Lung (tissue), 12 donors: Measurements from ENCODE around the gene NR0B2. TPM values are rescaled to one million over a fixed set of nuclear protein-coding genes. Genes with fewer than 3 reads are reported as not detected.
A peak's percentile ranks its signal among the peaks of the same experiment; 100 is the strongest.

Experiments used
- ATAC-seq: fragments of 200-7000 bp; cut with Tn5 transposase; one replicate; pipeline ENCODE4 v1.9.1; 2020; ENCODE audit warnings: moderate number of reproducible peaks; ENCODE audit not compliant: insufficient read depth, low FRiP score
- DNase-seq, 3 donors: peaks; one replicate each; pipeline ENCODE4 v3.0.0-alpha.2; 2013 to 2017
- H3K27ac ChIP-seq, 2 donors: one replicate each; pipeline ENCODE4 v1.5.1; 2013; ENCODE audit warnings: mild to moderate bottlenecking in 2 of 2, moderate library complexity in 2 of 2, control low read depth in 1 of 2, inconsistent platforms in 1 of 2, low read depth in 1 of 2, low read length in 1 of 2
- H3K27me3 ChIP-seq, 3 donors: one replicate each; pipeline ENCODE4 v1.5.1; 2013; ENCODE audit warnings: low read length in 2 of 3; ENCODE audit not compliant: control insufficient read depth in 3 of 3, insufficient read depth in 3 of 3
- H3K36me3 ChIP-seq, 4 donors: one replicate each; pipeline ENCODE4 v1.5.1; 2013; ENCODE audit warnings: low read length in 4 of 4, mild to moderate bottlenecking in 1 of 4, moderate library complexity in 1 of 4; ENCODE audit not compliant: control insufficient read depth in 4 of 4, insufficient read depth in 4 of 4
- H3K4me1 ChIP-seq, 5 donors: one replicate each; pipeline ENCODE4 v1.5.1; 2013; ENCODE audit warnings: low read length in 5 of 5, mild to moderate bottlenecking in 2 of 5, moderate library complexity in 1 of 5; ENCODE audit not compliant: control insufficient read depth in 5 of 5, insufficient read depth in 5 of 5
- H3K4me3 ChIP-seq: one replicate; pipeline ENCODE4 v1.5.1; 2013; ENCODE audit warnings: mild to moderate bottlenecking, control low read depth, moderate library complexity
- H3K9ac ChIP-seq, 2 donors: one replicate each; pipeline ENCODE4 v1.5.1; 2013; ENCODE audit warnings: low read length in 2 of 2, control low read depth in 1 of 2; ENCODE audit not compliant: insufficient read depth in 1 of 2
- H3K9me3 ChIP-seq, 4 donors: one replicate each; pipeline ENCODE4 v1.5.1; 2013; ENCODE audit warnings: low read length in 3 of 4, mild to moderate bottlenecking in 1 of 4, moderate library complexity in 1 of 4; ENCODE audit not compliant: control insufficient read depth in 4 of 4, insufficient read depth in 3 of 4
- WGBS, 2 donors: extraction: QIAGEN DNeasy Blood & Tissue Kit; methylation state at CpG; one replicate each; pipeline ENCODE4 v1.1.7; 2013; 5-methylcytosine and 5-hydroxymethylcytosine counted together
- polyA plus RNA-seq, 2 donors: library from polyadenylated mRNA; stranded (reverse); fragments of 200-250 nt; gene quantifications; one replicate each; pipeline ENCODE4 v1.2.1, GENCODE V29; 2013
- total RNA-seq, 2 donors: library from RNA; depleted of rRNA in 1 of 2; stranded (reverse); fragments of >200 nt in 1 of 2; gene quantifications; one replicate each; pipeline ENCODE4 v1.2.1, GENCODE V29; 2014 to 2021
- TF ChIP-seq, protein P1 (sequence below): IDR thresholded peaks from 2 replicates; pipeline ENCODE4 v1.5.1; 2012; ENCODE audit warnings: mild to moderate bottlenecking; ENCODE audit errors: control extremely low read depth, extremely low read depth
- donor health status: control.
- donor health status: control.
- donor health status: Bipolar disorder and iron deficiency.
- donor health status: healthy.
- donor health status: DM: yes; HTN: yes; CAD: no.

Gene NR0B2
- total and polyA plus RNA-seq, 4 donors, result 1.6 to 6.0 (median 2.2) TPM

GRCh38 chr1:26941311-26941710 lies 27.5 kb upstream of the NR0B2 start:
- Histone ChIP-seq H3K27ac (no peak overlapping the region), H3K9me3 (no peaks in the 10 kb centered on the region), H3K4me1 (peaks cover 0 to 2% (median 0%) of the 10 kb centered on the region in 5 donors), H3K27me3 (no peaks in the 10 kb centered on the region), H3K9ac (no peak overlapping the region), H3K36me3 (peaks cover 20 to 50% (median 25%) of the 10 kb centered on the region in 4 donors), H3K4me3 (no peak overlapping the region)
- TF ChIP-seq, protein P1, sequence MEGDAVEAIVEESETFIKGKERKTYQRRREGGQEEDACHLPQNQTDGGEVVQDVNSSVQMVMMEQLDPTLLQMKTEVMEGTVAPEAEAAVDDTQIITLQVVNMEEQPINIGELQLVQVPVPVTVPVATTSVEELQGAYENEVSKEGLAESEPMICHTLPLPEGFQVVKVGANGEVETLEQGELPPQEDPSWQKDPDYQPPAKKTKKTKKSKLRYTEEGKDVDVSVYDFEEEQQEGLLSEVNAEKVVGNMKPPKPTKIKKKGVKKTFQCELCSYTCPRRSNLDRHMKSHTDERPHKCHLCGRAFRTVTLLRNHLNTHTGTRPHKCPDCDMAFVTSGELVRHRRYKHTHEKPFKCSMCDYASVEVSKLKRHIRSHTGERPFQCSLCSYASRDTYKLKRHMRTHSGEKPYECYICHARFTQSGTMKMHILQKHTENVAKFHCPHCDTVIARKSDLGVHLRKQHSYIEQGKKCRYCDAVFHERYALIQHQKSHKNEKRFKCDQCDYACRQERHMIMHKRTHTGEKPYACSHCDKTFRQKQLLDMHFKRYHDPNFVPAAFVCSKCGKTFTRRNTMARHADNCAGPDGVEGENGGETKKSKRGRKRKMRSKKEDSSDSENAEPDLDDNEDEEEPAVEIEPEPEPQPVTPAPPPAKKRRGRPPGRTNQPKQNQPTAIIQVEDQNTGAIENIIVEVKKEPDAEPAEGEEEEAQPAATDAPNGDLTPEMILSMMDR, result no peak
- DNase-seq, result no peak
- 95 to 96% methylated on average over 10 of the region's 10 CpGs for WGBS, 2 donors
- no peak for ATAC-seq

- H3K36me3 ChIP-seq, result peaks cover 9 to 38% (median 18%) of the 10 kb centered on the region in 4 donors
- H3K9me3 ChIP-seq, result no peaks in the 10 kb centered on the region
- peaks cover 0 to 2% (median 0%) of the 10 kb centered on the region in 5 donors for H3K4me1 ChIP-seq
- DNase-seq (no peak), ATAC-seq (no peak)
- TF ChIP-seq, protein P1, result no peak
- H3K9ac ChIP-seq, result no peak overlapping the region
- no peak overlapping the region for H3K4me3 ChIP-seq
- no peaks in the 10 kb centered on the region for H3K27me3 ChIP-seq
- peak overlapping the region in 1 of 2 donors; percentile 25 for H3K27ac ChIP-seq
- WGBS, 2 donors, result 89 to 93% methylated on average over 2 of the region's 2 CpGs
Measured at GRCh38 chr1:26938659-26939025, 24.9 kb upstream of the NR0B2 start.

- DNase-seq, result no peak
Measured at GRCh38 chr1:26938004-26938658, 24.4 kb upstream of the NR0B2 start.

More at GRCh38 chr1:26938004-26938658, 24.4 kb upstream of the NR0B2 start:
- Histone ChIP-seq H3K27me3 (no peaks in the 10 kb centered on the region), H3K4me1 (peaks cover 0 to 2% (median 0%) of the 10 kb centered on the region in 5 donors), H3K36me3 (peaks cover 4 to 33% (median 14%) of the 10 kb centered on the region in 4 donors), H3K27ac (peak overlapping the region in 1 of 2 donors; percentile 25), H3K9ac (no peak overlapping the region), H3K9me3 (no peaks in the 10 kb centered on the region), H3K4me3 (no peak overlapping the region)
- ATAC-seq, result no peak
- TF ChIP-seq, protein P1, result no peak
- WGBS, 2 donors, result 85 to 87% methylated on average over 4 of the region's 4 CpGs
